ENCODE data around the gene CACNA1E.

GRCh38 chr1:181855380-181855779, 372.1 kb downstream of the CACNA1E start:
- TF ChIP-seq REST (IDR thresholded peaks at IDR 0.05; ENCODE audit: unreplicated experiment) (no peak), CTCF (conservative IDR thresholded peaks at IDR 0.05; ENCODE audit: low read depth in 2 of 2) (no peak), EZH2 (IDR thresholded peaks at IDR 0.05; ENCODE audit: low read depth, unreplicated experiment) (no peak), POLR2AphosphoS5 (IDR thresholded peaks at IDR 0.05; ENCODE audit: low read depth) (no peak), JUNB (IDR thresholded peaks at IDR 0.05; ENCODE audit: unreplicated experiment) (no peak), ETS1 (IDR thresholded peaks at IDR 0.05) (no peak), EZH2phosphoT487 (IDR thresholded peaks at IDR 0.05; ENCODE audit: unreplicated experiment) (no peak), ZNF331 (CRISPR knock-in tag; IDR thresholded peaks at IDR 0.05; ENCODE audit: low read depth) (no peak), STAT1 (IDR thresholded peaks at IDR 0.05; ENCODE audit: unreplicated experiment) (no peak), CREB1 (CRISPR knock-in tag; IDR thresholded peaks at IDR 0.05; ENCODE audit: low read depth) (no peak)
